B cell (primary cell): ENCODE data around the gene CMIP. TPM values are rescaled to one million over a fixed set of nuclear protein-coding genes. Genes with fewer than 3 reads are reported as not detected.

Experiments
- ATAC-seq: fragments of 200-7000 bp; cut with Tn5 transposase; one replicate; pipeline ENCODE4 v1.10.0; 2021; ENCODE audit warnings: low read depth, mild to moderate bottlenecking, moderate number of reproducible peaks, moderate library complexity
- CTCF ChIA-PET: fragments of 350-600 bp; sonication (Branson Sonifier 250); formaldehyde crosslinking; loops from one replicate; lab custom pipeline; 2021; ENCODE audit warnings: antibody characterized with exemption, inconsistent platforms; lab: Charles Lee
- POLR2A ChIA-PET: fragments of 350-600 bp; sonication (Branson Sonifier 250); formaldehyde crosslinking; loops from one replicate; lab custom pipeline; 2021; ENCODE audit warnings: antibody characterized with exemption; lab: Charles Lee
- DNase-seq: peaks from one replicate; pipeline ENCODE4 v3.0.0; 2013
- H2AFZ ChIP-seq: 2 replicates; pipeline ENCODE4 v1.6.1; 2012; ENCODE audit warnings: mild to moderate bottlenecking, low read depth, low read length; ENCODE audit not compliant: insufficient read depth, poor library complexity, severe bottlenecking
- H3K27ac ChIP-seq, 2 donors: 1 replicate in 1 of 2; 2 replicates in 1 of 2; pipeline ENCODE4 v1.5.1; 2012 to 2013; ENCODE audit warnings: low read length in 2 of 2, mild to moderate bottlenecking in 2 of 2, moderate library complexity in 1 of 2
- H3K27me3 ChIP-seq, 4 experiments: fragments of 200-600 bp in 1 of 4; sonication (generic) in 1 of 4; replicated peaks in 1 of 4; 1 replicate in 2 of 4; 2 replicates in 2 of 4; pipeline versions ENCODE4 v1.6.1 to v1.7.0; 2013 to 2016; ENCODE audit warnings: low read length in 3 of 4, mild to moderate bottlenecking in 2 of 4, mixed read lengths in 1 of 4, moderate library complexity in 1 of 4; ENCODE audit not compliant: insufficient read depth in 4 of 4, control insufficient read depth in 3 of 4; ENCODE audit errors: control extremely low read depth in 1 of 4
- H3K36me3 ChIP-seq, 2 experiments: replicated peaks in 1 of 2; 1 replicate in 1 of 2; 2 replicates in 1 of 2; pipeline versions ENCODE4 v1.6.1 to v1.7.1; 2013; ENCODE audit warnings: low read length in 1 of 2; ENCODE audit not compliant: insufficient read depth in 2 of 2, control insufficient read depth in 1 of 2; ENCODE audit errors: control extremely low read depth in 1 of 2, extremely low read depth in 1 of 2
- H3K4me1 ChIP-seq, 2 donors: fragments of 200-600 bp in 1 of 2; sonication (generic) in 1 of 2; 1 replicate in 1 of 2; 2 replicates in 1 of 2; pipeline versions ENCODE4 v1.5.1 to v1.6.1; 2013 to 2017; ENCODE audit warnings: low read length in 2 of 2; ENCODE audit not compliant: control insufficient read depth in 2 of 2, insufficient read depth in 2 of 2
- H3K4me2 ChIP-seq: replicated peaks from 2 replicates; pipeline ENCODE3; 2012; ENCODE audit warnings: mild to moderate bottlenecking, low read depth, low read length; ENCODE audit not compliant: poor library complexity, severe bottlenecking
- H3K4me3 ChIP-seq, 5 experiments: fragments of 200-600 bp in 1 of 5; sonication (generic) in 1 of 5; 1 replicate in 3 of 5; 2 replicates in 2 of 5; pipeline versions ENCODE4 v1.5.1 to v1.7.0; 2011 to 2016; ENCODE audit warnings: low read length in 4 of 5, mild to moderate bottlenecking in 4 of 5, low read depth in 2 of 5, control low read depth in 1 of 5, moderate library complexity in 1 of 5; ENCODE audit not compliant: insufficient read depth in 1 of 5; ENCODE audit errors: control extremely low read depth in 1 of 5, extremely low read depth in 1 of 5
- H3K79me2 ChIP-seq: fragments of 200-600 bp; sonication (generic); one replicate; pipeline ENCODE4 v1.6.0; 2016; ENCODE audit warnings: low read length; ENCODE audit not compliant: control insufficient read depth, insufficient read depth
- H3K9ac ChIP-seq: fragments of 200-600 bp; sonication (generic); 2 replicates; pipeline ENCODE4 v1.6.1; 2017; ENCODE audit warnings: mild to moderate bottlenecking, low read length, moderate library complexity
- H3K9me3 ChIP-seq, 3 donors: one replicate each; pipeline versions ENCODE4 v1.6.1 to v1.7.1; 2013; ENCODE audit warnings: low read length in 2 of 3; ENCODE audit not compliant: control insufficient read depth in 2 of 3, insufficient read depth in 1 of 3; ENCODE audit errors: control extremely low read depth in 1 of 3
- H4K20me1 ChIP-seq: 2 replicates; pipeline ENCODE4 v1.6.0; 2012; ENCODE audit warnings: mild to moderate bottlenecking, low read length; ENCODE audit not compliant: insufficient read depth, control insufficient read depth, poor library complexity, severe bottlenecking
- H3K27ac Mint-ChIP-seq: one replicate; pipeline ENCODE4 v1.8.0; 2021; ENCODE audit warnings: mixed read lengths
- H3K27me3 Mint-ChIP-seq: one replicate; pipeline ENCODE4 v1.8.0; 2021; ENCODE audit warnings: mixed read lengths
- H3K4me1 Mint-ChIP-seq: one replicate; pipeline ENCODE4 v1.8.0; 2021; ENCODE audit warnings: mixed read lengths
- H3K4me3 Mint-ChIP-seq: one replicate; pipeline ENCODE4 v1.8.0; 2021; ENCODE audit warnings: mixed read lengths
- H3K9me3 Mint-ChIP-seq: one replicate; pipeline ENCODE4 v1.8.0; 2022; ENCODE audit warnings: mixed read lengths; ENCODE audit not compliant: insufficient read depth
- CTCF ChIP-seq: fragments of 200-600 bp; IDR thresholded peaks from one replicate; pipeline ENCODE4 v1.8.0; 2022; ENCODE audit warnings: antibody characterized with exemption, mild to moderate bottlenecking
- EZH2 ChIP-seq: IDR thresholded peaks from 2 replicates; pipeline ENCODE4 v1.6.1; 2012; ENCODE audit warnings: borderline replicate concordance, low read depth, mild to moderate bottlenecking, moderate library complexity, low read length; ENCODE audit not compliant: insufficient read depth, poor library complexity, severe bottlenecking
- WGBS: methylation state at CpG from one replicate; pipeline ENCODE4 v1.1.5; 2013; ENCODE audit warnings: missing lambda C conversion rate; ENCODE audit not compliant: insufficient coverage; 5-methylcytosine and 5-hydroxymethylcytosine counted together
- intact Hi-C: fragments of 100-400 bp; cut with micrococcal nuclease; formaldehyde crosslinking; loops from one replicate; pipeline ENCODE4 v1.10.0; 2022
- polyA plus RNA-seq: library from polyadenylated mRNA; depleted of rRNA; stranded (reverse); fragments of >200 nt; gene quantifications from 2 replicates; pipeline ENCODE4 v1.2.3, GENCODE V29; 2012
- total RNA-seq, 2 donors: library from RNA; stranded (reverse); fragments of 120-200 nt in 1 of 2; gene quantifications; 1 replicate in 1 of 2; 2 replicates in 1 of 2; pipeline versions ENCODE4 v1.2.3 to v1.2.4, GENCODE V29; 2013 to 2022

CMIP gene
- total and polyA plus RNA-seq, 2 donors (not counting 1 experiment from before 2014, with no cell fraction given): 27.1 to 155 TPM

- no peak overlapping the region for H3K4me3 Mint-ChIP-seq
- Histone ChIP-seq H2AFZ (no peak overlapping the region), H3K36me3 (peaks cover 0 to 83% of the 10 kb centered on the region in 2 experiments), H3K4me1 (no peaks in the 10 kb centered on the region), H3K9ac (no peak overlapping the region), H3K4me3 (no peak overlapping the region), H3K4me2 (no peak overlapping the region), H3K9me3 (no peaks in the 10 kb centered on the region), H3K27me3 (no peaks in the 10 kb centered on the region), H3K27ac (no peak overlapping the region), H4K20me1 (peaks cover 34% of the 10 kb centered on the region), H3K79me2 (peaks cover 8% of the 10 kb centered on the region)
- no peaks in the 10 kb centered on the region for H3K27me3 Mint-ChIP-seq
- ChIA-PET POLR2A (interaction anchor here (0.8 kb wide), 1 partner anchor 524 kb away, joined by 3 read pairs; no protein-coding TSS in a partner anchor), CTCF (interaction anchor here (1.0 to 1.1 kb wide), 2 partner anchors 12 to 253 kb away, joined by 3 read pairs; no protein-coding TSS in a partner anchor)
- H3K9me3 Mint-ChIP-seq: no peaks in the 10 kb centered on the region
- TF ChIP-seq EZH2: no peak
- no peak for TF ChIP-seq CTCF
- ATAC-seq (no peak), DNase-seq (no peak)
- 97% methylated on average over 11 of the region's 14 CpGs for WGBS
- no peaks in the 10 kb centered on the region for H3K4me1 Mint-ChIP-seq
- no peak overlapping the region for H3K27ac Mint-ChIP-seq
- intact Hi-C loops: no loop called here
Measured at GRCh38 chr16:81655469-81656162, 211.0 kb downstream of the CMIP start.

GRCh38 chr16:81657224-81657623, 212.6 kb downstream of the CMIP start:
- Mint-ChIP-seq H3K9me3 (no peaks in the 10 kb centered on the region), H3K4me1 (no peaks in the 10 kb centered on the region), H3K4me3 (no peak overlapping the region), H3K27me3 (no peaks in the 10 kb centered on the region), H3K27ac (no peak overlapping the region)
- ATAC-seq (no peak), DNase-seq (no peak)
- Histone ChIP-seq H3K27ac (no peak overlapping the region), H2AFZ (no peak overlapping the region), H3K9me3 (no peaks in the 10 kb centered on the region), H3K79me2 (peaks cover 5% of the 10 kb centered on the region), H4K20me1 (peaks cover 30% of the 10 kb centered on the region), H3K4me2 (no peak overlapping the region), H3K4me1 (no peaks in the 10 kb centered on the region), H3K9ac (no peak overlapping the region), H3K27me3 (no peaks in the 10 kb centered on the region), H3K4me3 (no peak overlapping the region), H3K36me3 (peaks cover 0 to 91% of the 10 kb centered on the region in 2 experiments)
- ChIA-PET CTCF (no interaction called here), POLR2A (interaction anchor here (0.7 kb wide), 2 partner anchors 29 to 32 kb away, joined by 3 to 4 read pairs; no protein-coding TSS in a partner anchor)
- 94% methylated on average over 4 of the region's 8 CpGs for WGBS
- intact Hi-C loops: no loop called here
- TF ChIP-seq EZH2 (no peak), CTCF (no peak)
